Measurements from ENCODE around the gene SNX18.

GRCh38 chr5:54519509-54519876 is 1.9 kb downstream of the SNX18 start:
- TF ChIP-seq CTCF (conservative IDR thresholded peaks at IDR 0.05; ENCODE audit: low read length) (no peak), EZH2phosphoT487 (IDR thresholded peaks at IDR 0.05; ENCODE audit: borderline replicate concordance, low read depth, low read length) (no peak)
